DOHH2 (cell line): Measurements from ENCODE around the gene DLGAP1.

Experiments used
- H3F3A ChIP-seq: fragments of 200-600 bp; sonication (generic), shearing (Covaris generic); 2 replicates; pipeline ENCODE4 v1.6.0; 2016; ENCODE audit warnings: antibody characterized with exemption, mild to moderate bottlenecking; ENCODE audit not compliant: control insufficient read depth, insufficient read depth
- H3K27ac ChIP-seq: fragments of 200-600 bp; sonication (generic); 2 replicates; pipeline ENCODE4 v1.5.1; 2014; ENCODE audit warnings: low read depth, mild to moderate bottlenecking, low read length, moderate library complexity
- H3K27me3 ChIP-seq: fragments of 200-600 bp; sonication (generic); 2 replicates; pipeline ENCODE4 v1.6.1; 2014; ENCODE audit warnings: mild to moderate bottlenecking, low read length, mixed read lengths; ENCODE audit not compliant: control insufficient read depth
- H3K36me3 ChIP-seq: fragments of 200-600 bp; sonication (generic); 2 replicates; pipeline ENCODE4 v1.6.1; 2014; ENCODE audit warnings: mild to moderate bottlenecking, low read length, moderate library complexity, mixed read lengths; ENCODE audit not compliant: control insufficient read depth
- H3K4me1 ChIP-seq: fragments of 200-600 bp; sonication (generic); 2 replicates; pipeline ENCODE4 v1.6.1; 2014; ENCODE audit warnings: mild to moderate bottlenecking, low read length, mixed read lengths; ENCODE audit not compliant: control insufficient read depth
- H3K4me2 ChIP-seq: fragments of 200-600 bp; sonication (generic); 2 replicates; pipeline ENCODE4 v1.6.0; 2014; ENCODE audit warnings: mild to moderate bottlenecking, low read length, moderate library complexity
- H3K4me3 ChIP-seq: fragments of 200-600 bp; sonication (generic); 2 replicates; pipeline ENCODE4 v1.5.1; 2014; ENCODE audit warnings: mild to moderate bottlenecking, low read length, mixed read lengths
- H3K79me2 ChIP-seq: fragments of 200-600 bp; sonication (generic); 2 replicates; pipeline ENCODE4 v1.6.1; 2014; ENCODE audit warnings: mild to moderate bottlenecking, low read length, mixed read lengths; ENCODE audit not compliant: control insufficient read depth
- H3K9me2 ChIP-seq: fragments of 200-600 bp; sonication (generic); replicated peaks from 2 replicates; pipeline ENCODE4 v1.6.1; 2014; ENCODE audit warnings: mild to moderate bottlenecking, low read length, mixed read lengths; ENCODE audit not compliant: control insufficient read depth
- H3K9me3 ChIP-seq: fragments of 200-600 bp; sonication (generic); 2 replicates; pipeline ENCODE4 v1.6.1; 2014; ENCODE audit warnings: antibody characterized with exemption, low read length, mixed read lengths; ENCODE audit not compliant: control insufficient read depth, insufficient read depth
- H4K20me1 ChIP-seq: fragments of 200-600 bp; sonication (generic); 2 replicates; pipeline ENCODE4 v1.6.0; 2014; ENCODE audit warnings: low read depth, mild to moderate bottlenecking, antibody characterized with exemption, low read length, moderate library complexity; ENCODE audit not compliant: control insufficient read depth, insufficient read depth
- EZH2phosphoT487 ChIP-seq: fragments of 200-600 bp; sonication (generic); IDR thresholded peaks from 2 replicates; pipeline ENCODE4 v1.6.1; 2017; ENCODE audit warnings: borderline replicate concordance, mild to moderate bottlenecking, antibody characterized with exemption, low read length, moderate library complexity, mixed read lengths
- TF ChIP-seq, protein P1 (sequence below): fragments of 200-600 bp; sonication (generic); IDR thresholded peaks from one replicate; pipeline ENCODE4 v1.5.1; 2014; ENCODE audit warnings: antibody characterized with exemption, mild to moderate bottlenecking, low read depth, low read length; ENCODE audit not compliant: poor library complexity, severe bottlenecking

Gene DLGAP1

DNA sequence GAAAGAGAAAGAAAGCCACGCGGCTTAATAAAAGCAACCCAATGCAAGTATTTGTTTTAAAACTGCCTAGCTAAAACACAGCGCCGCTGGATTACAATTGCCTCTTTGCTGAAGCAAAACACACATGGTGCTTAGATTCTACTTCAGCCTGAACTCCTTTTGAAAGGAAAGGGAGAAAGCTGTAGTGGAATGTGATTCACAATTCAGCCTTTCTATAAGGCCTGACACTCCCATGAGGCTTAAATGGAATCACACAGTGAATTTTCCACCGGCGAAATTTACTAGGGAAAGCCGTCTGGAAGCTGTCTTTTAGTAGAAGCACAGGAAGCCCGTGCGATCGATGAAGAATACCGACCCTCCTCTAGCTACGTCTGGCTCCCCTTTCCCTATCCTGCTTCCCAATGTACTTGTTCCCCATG lies 348.0 kb downstream of the DLGAP1 start:
- Histone ChIP-seq H4K20me1 (no peaks in the 10 kb centered on the region), H3K27me3 (no peaks in the 10 kb centered on the region), H3K4me3 (no peak overlapping the region), H3K4me2 (no peak overlapping the region), H3K4me1 (no peaks in the 10 kb centered on the region), H3K9me2 (no peaks in the 10 kb centered on the region), H3F3A (no peaks in the 10 kb centered on the region), H3K9me3 (no peaks in the 10 kb centered on the region), H3K36me3 (no peaks in the 10 kb centered on the region), H3K79me2 (no peaks in the 10 kb centered on the region), H3K27ac (no peak overlapping the region)
- no peak for TF ChIP-seq EZH2phosphoT487

DNA sequence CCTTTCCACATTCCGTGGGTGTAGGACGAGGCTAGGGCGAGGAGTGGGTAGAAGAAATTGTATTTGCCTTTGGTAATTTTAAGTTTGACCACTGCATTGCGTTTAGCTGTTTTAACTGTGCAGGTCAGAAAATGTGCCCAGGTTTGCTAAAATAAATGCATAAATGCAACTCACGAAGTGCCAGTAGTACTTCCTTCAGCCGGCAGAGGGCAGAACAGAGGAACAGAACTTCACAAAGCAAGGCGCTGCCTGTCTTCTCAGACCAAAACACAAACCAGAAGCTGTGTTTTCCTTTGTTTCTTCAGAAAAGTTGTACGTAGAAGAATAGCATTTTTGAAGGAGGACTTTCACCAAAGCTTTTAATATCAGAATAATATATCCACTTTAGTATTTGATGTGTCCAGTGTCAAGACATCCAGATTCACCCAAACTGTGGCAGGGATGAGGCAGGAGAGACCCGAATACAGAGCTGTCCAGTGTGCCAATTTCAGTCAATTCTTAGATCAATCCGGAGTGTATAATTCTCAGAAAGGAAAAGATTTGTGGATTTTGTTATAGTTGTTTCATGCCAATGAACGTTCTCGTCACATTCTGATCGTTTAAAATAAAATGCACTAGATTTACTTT lies 348.6 kb downstream of the DLGAP1 start:
- Histone ChIP-seq H3K27ac (no peak overlapping the region), H3K4me2 (no peak overlapping the region), H3K4me1 (no peaks in the 10 kb centered on the region)

DNA sequence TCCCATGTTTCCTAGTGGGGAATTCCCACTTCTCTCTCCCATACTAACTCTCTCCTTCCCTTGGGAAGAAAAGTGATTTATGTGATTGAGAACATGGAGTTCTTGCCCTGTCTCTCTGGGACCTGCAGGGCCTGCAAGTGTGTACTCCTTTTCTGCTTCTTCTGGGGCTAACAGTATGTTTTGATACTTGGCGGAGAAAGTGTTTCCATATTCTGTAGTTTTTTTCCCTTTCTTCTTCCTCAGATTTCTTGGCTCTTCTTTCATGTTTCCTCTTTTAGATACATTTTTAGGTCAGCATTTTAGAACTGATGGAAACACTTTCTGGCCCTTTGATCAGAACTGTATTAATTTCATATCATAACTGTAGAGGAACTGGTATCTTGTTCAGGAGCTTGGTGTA lies 352.2 kb downstream of the DLGAP1 start:
- Histone ChIP-seq H3K9me2 (no peaks in the 10 kb centered on the region; the same call in 1 of the 2 replicates), H3K4me1 (no peaks in the 10 kb centered on the region), H3K4me3 (no peak overlapping the region), H4K20me1 (no peaks in the 10 kb centered on the region), H3K79me2 (no peaks in the 10 kb centered on the region), H3K4me2 (no peak overlapping the region), H3K36me3 (no peaks in the 10 kb centered on the region), H3K27ac (no peak overlapping the region), H3K27me3 (no peaks in the 10 kb centered on the region), H3K9me3 (no peaks in the 10 kb centered on the region), H3F3A (no peaks in the 10 kb centered on the region)
- TF ChIP-seq EZH2phosphoT487 = no peak
- TF ChIP-seq, protein P1, sequence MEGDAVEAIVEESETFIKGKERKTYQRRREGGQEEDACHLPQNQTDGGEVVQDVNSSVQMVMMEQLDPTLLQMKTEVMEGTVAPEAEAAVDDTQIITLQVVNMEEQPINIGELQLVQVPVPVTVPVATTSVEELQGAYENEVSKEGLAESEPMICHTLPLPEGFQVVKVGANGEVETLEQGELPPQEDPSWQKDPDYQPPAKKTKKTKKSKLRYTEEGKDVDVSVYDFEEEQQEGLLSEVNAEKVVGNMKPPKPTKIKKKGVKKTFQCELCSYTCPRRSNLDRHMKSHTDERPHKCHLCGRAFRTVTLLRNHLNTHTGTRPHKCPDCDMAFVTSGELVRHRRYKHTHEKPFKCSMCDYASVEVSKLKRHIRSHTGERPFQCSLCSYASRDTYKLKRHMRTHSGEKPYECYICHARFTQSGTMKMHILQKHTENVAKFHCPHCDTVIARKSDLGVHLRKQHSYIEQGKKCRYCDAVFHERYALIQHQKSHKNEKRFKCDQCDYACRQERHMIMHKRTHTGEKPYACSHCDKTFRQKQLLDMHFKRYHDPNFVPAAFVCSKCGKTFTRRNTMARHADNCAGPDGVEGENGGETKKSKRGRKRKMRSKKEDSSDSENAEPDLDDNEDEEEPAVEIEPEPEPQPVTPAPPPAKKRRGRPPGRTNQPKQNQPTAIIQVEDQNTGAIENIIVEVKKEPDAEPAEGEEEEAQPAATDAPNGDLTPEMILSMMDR = no peak

More for the DNA sequence above, 348.6 kb downstream of the DLGAP1 start:
- Histone ChIP-seq H3K79me2 (no peaks in the 10 kb centered on the region), H3K9me3 (no peaks in the 10 kb centered on the region), H3K36me3 (no peaks in the 10 kb centered on the region), H3K27me3 (no peaks in the 10 kb centered on the region), H3F3A (no peaks in the 10 kb centered on the region), H3K9me2 (no peaks in the 10 kb centered on the region), H3K4me3 (no peak overlapping the region), H4K20me1 (no peaks in the 10 kb centered on the region)
- TF ChIP-seq, protein P1 = peak; percentile 80
- TF ChIP-seq EZH2phosphoT487 = no peak

DNA sequence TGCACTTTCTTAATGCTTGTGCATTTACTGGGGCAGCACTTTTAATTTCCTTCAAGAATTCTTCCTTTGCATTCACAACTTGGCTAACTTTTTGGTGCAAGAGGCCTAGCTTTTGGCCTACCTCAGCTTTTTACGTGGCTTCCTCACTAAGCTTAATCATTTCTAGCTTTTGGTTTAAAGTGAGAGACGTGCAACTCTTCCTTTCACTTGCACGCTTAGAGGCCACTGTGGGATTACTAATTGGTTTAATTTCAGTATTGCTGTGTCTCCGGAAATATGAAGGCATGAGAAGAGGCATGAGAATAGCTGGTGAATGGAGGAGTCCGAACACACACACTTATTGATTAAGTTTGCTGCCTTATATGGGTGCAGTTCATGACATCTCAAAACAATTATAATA lies 354.1 kb downstream of the DLGAP1 start:
- Histone ChIP-seq H3K27me3 (no peaks in the 10 kb centered on the region), H3K4me2 (no peak overlapping the region), H3K9me2 (no peaks in the 10 kb centered on the region; the same call in 1 of the 2 replicates), H3F3A (no peaks in the 10 kb centered on the region), H3K27ac (no peak overlapping the region), H3K79me2 (no peaks in the 10 kb centered on the region), H3K36me3 (no peaks in the 10 kb centered on the region), H3K4me1 (no peaks in the 10 kb centered on the region), H4K20me1 (no peaks in the 10 kb centered on the region), H3K9me3 (no peaks in the 10 kb centered on the region), H3K4me3 (no peak overlapping the region)
- TF ChIP-seq, protein P1 = no peak
- no peak for TF ChIP-seq EZH2phosphoT487
